ENCODE data around the gene NFATC1.

DNA sequence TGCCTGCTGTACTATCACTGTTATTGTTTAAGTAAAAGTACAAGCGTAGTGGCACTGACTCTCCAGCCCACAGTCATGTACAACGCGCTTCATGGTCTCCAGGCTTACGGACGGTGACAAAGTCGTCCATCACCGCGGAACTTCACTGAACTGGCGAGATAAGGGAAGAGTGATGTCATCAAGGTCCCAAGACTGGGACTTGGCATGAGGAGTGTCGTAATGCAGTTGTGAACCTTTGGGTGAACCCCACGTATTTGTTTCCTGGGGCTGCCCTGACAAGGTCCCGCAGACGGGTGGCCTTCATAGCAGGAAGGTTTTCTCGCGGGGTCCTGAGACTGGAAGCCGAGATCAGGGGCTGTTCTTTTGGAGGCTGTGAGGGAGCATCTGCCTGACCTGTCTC is 17.3 kb downstream of the NFATC1 start:
- no peak for TF ChIP-seq POLR2A (IDR thresholded peaks at IDR 0.05)
- TF ChIP-seq, protein P1, sequence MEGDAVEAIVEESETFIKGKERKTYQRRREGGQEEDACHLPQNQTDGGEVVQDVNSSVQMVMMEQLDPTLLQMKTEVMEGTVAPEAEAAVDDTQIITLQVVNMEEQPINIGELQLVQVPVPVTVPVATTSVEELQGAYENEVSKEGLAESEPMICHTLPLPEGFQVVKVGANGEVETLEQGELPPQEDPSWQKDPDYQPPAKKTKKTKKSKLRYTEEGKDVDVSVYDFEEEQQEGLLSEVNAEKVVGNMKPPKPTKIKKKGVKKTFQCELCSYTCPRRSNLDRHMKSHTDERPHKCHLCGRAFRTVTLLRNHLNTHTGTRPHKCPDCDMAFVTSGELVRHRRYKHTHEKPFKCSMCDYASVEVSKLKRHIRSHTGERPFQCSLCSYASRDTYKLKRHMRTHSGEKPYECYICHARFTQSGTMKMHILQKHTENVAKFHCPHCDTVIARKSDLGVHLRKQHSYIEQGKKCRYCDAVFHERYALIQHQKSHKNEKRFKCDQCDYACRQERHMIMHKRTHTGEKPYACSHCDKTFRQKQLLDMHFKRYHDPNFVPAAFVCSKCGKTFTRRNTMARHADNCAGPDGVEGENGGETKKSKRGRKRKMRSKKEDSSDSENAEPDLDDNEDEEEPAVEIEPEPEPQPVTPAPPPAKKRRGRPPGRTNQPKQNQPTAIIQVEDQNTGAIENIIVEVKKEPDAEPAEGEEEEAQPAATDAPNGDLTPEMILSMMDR (IDR thresholded peaks at IDR 0.05 in 4 of 5, conservative IDR thresholded peaks at IDR 0.05 in 1 of 5): no peak
